Endothelial cell of umbilical vein (primary cell): Measurements from ENCODE around the gene CCL4. TPM values are rescaled to one million over a fixed set of nuclear protein-coding genes. Genes with fewer than 3 reads are reported as not detected.

Experiments
- BruUV-seq: library from RNA; stranded (reverse); fragments of 400-500 nt; replicated peaks from 2 replicates; lab custom pipeline; 2021; lab: Mats Ljungman, UMichigan
- CTCF ChIA-PET: fragments of 300-600, 350-600 bp; sonication (Branson Sonifier 250); formaldehyde crosslinking; loops from one replicate; lab custom pipeline; 2021; ENCODE audit warnings: antibody characterized with exemption, inconsistent platforms; lab: Charles Lee
- POLR2A ChIA-PET: fragments of 300-600, 350-600 bp; sonication (Branson Sonifier 250); formaldehyde crosslinking; loops from one replicate; lab custom pipeline; 2021; ENCODE audit warnings: antibody characterized with exemption, inconsistent platforms; lab: Charles Lee
- DNase-seq: peaks from one replicate; pipeline ENCODE4 v3.0.0-alpha.2; 2011; ENCODE audit warnings: low read depth, low spot score
- FAIRE-seq: peaks from 2 replicates; lab custom pipeline; 2011; peaks lifted over from hg19 to GRCh38; lab: Jason Lieb, UNC
- H2AFZ ChIP-seq: 2 replicates; pipeline ENCODE4 v1.6.0; 2012; ENCODE audit warnings: low read depth, low read length, control low read depth, inconsistent platforms
- H3K27ac ChIP-seq: 2 replicates; pipeline ENCODE4 v1.5.1; 2011; ENCODE audit warnings: low read depth, mild to moderate bottlenecking, control low read depth, low read length, moderate library complexity; ENCODE audit not compliant: insufficient read depth
- H3K27me3 ChIP-seq, 2 experiments: 2 replicates each; pipeline versions ENCODE4 v1.6.0 to v1.6.1; 2011; ENCODE audit warnings: low read length in 2 of 2, mixed read lengths in 1 of 2; ENCODE audit not compliant: control insufficient read depth in 2 of 2, insufficient read depth in 2 of 2
- H3K36me3 ChIP-seq, 2 experiments: 2 replicates in 1 of 2; 3 replicates in 1 of 2; pipeline ENCODE4 v1.5.1; 2011; ENCODE audit warnings: low read length in 2 of 2, mild to moderate bottlenecking in 1 of 2, moderate library complexity in 1 of 2; ENCODE audit not compliant: control insufficient read depth in 2 of 2, insufficient read depth in 2 of 2; ENCODE audit errors: extremely low read depth in 1 of 2
- H3K4me1 ChIP-seq: 3 replicates; pipeline ENCODE4 v1.5.1; 2011; ENCODE audit warnings: mild to moderate bottlenecking, low read length; ENCODE audit not compliant: control insufficient read depth, insufficient read depth; ENCODE audit errors: extremely low read depth
- H3K4me2 ChIP-seq: 2 replicates; pipeline ENCODE4 v1.6.1; 2011; ENCODE audit warnings: low read length, control low read depth, mixed read lengths; ENCODE audit not compliant: insufficient read depth
- H3K4me3 ChIP-seq, 3 experiments: fragments of 200-600 bp in 1 of 3; sonication (generic), shearing (Covaris generic) in 1 of 3; replicated peaks in 1 of 3; 2 replicates each; pipeline ENCODE4 v1.5.1; 2011 to 2016; ENCODE audit warnings: control low read depth in 3 of 3, low read length in 3 of 3, mild to moderate bottlenecking in 2 of 3, inconsistent platforms in 1 of 3, low read depth in 1 of 3, moderate library complexity in 1 of 3; ENCODE audit not compliant: insufficient read depth in 1 of 3
- H3K79me2 ChIP-seq: 2 replicates; pipeline ENCODE4 v1.6.0; 2012; ENCODE audit warnings: low read length, inconsistent platforms; ENCODE audit not compliant: control insufficient read depth, insufficient read depth
- H3K9ac ChIP-seq: replicated peaks from 2 replicates; pipeline ENCODE3; 2011; ENCODE audit warnings: low read length, control low read depth; ENCODE audit not compliant: insufficient read depth; ENCODE audit errors: extremely low read depth
- H3K9me1 ChIP-seq: replicated peaks from 3 replicates; pipeline ENCODE4 v1.6.0; 2011; ENCODE audit warnings: mild to moderate bottlenecking, low read length; ENCODE audit not compliant: control insufficient read depth, insufficient read depth; ENCODE audit errors: extremely low read depth
- H3K9me3 ChIP-seq: replicated peaks from 2 replicates; pipeline ENCODE4 v1.5.1; 2012; ENCODE audit warnings: low read length, inconsistent platforms; ENCODE audit not compliant: control insufficient read depth, insufficient read depth
- H4K20me1 ChIP-seq: replicated peaks from 2 replicates; pipeline ENCODE3; 2011; ENCODE audit warnings: mild to moderate bottlenecking, low read length; ENCODE audit not compliant: control insufficient read depth, insufficient read depth; ENCODE audit errors: extremely low read depth
- EZH2 ChIP-seq: IDR thresholded peaks from 2 replicates; pipeline ENCODE4 v1.6.1; 2012; ENCODE audit warnings: borderline replicate concordance, low read depth, mild to moderate bottlenecking, moderate library complexity, low read length, inconsistent platforms; ENCODE audit not compliant: severe bottlenecking
- FOS ChIP-seq: IDR thresholded peaks from 2 replicates; pipeline ENCODE4 v1.6.1; 2011; ENCODE audit warnings: mild to moderate bottlenecking, low read length, moderate library complexity, borderline replicate concordance; ENCODE audit not compliant: insufficient read depth
- GATA2 ChIP-seq: IDR thresholded peaks from 2 replicates; pipeline ENCODE4 v1.7.0; 2011; ENCODE audit warnings: low read depth, mild to moderate bottlenecking, moderate library complexity, mixed read lengths, low read length; ENCODE audit not compliant: insufficient read length, insufficient read depth
- JUN ChIP-seq: IDR thresholded peaks from 2 replicates; pipeline ENCODE4 v1.6.1; 2011; ENCODE audit warnings: borderline replicate concordance, low read depth; ENCODE audit not compliant: insufficient read length, insufficient read depth
- MAX ChIP-seq: IDR thresholded peaks from 2 replicates; pipeline ENCODE4 v1.6.1; 2011; ENCODE audit not compliant: insufficient read depth, insufficient read length
- MYC ChIP-seq: IDR thresholded peaks from one replicate; pipeline ENCODE4 v1.6.1; 2011; ENCODE audit warnings: mild to moderate bottlenecking, low read depth, low read length
- POLR2A ChIP-seq: IDR thresholded peaks from 2 replicates; pipeline ENCODE4 v1.6.1; 2012; ENCODE audit warnings: low read depth, mild to moderate bottlenecking, control low read depth, low read length
- POLR2AphosphoS5 ChIP-seq: IDR thresholded peaks from 2 replicates; pipeline ENCODE4 v1.6.1; 2012; ENCODE audit warnings: low read depth, mild to moderate bottlenecking, control low read depth, low read length, moderate library complexity; ENCODE audit not compliant: insufficient read depth
- dilution Hi-C: fragments of 300-500 bp; cut with MboI; formaldehyde crosslinking; loops from one replicate; pipeline ENCODE4 v1.15.0; 2019; ENCODE audit warnings: low sequenced_read_pairs; ENCODE audit not compliant: extremely low pct_ligation_motif_present
- intact Hi-C: fragments of 100-400 bp; cut with micrococcal nuclease; formaldehyde crosslinking; loops from one replicate; pipeline ENCODE4 v1.10.0; 2022
- polyA plus RNA-seq, 4 experiments: library from polyadenylated mRNA; depleted of rRNA in 3 of 4; stranded (reverse) in 3 of 4; unstranded in 1 of 4; fragments of >200 nt; gene quantifications; 2 replicates each; pipeline versions ENCODE4 v1.2.1 to v1.2.3, GENCODE V29; 2011 to 2012; ENCODE audit warnings: missing spikeins in 1 of 4
- total RNA-seq: library from RNA; stranded (reverse); gene quantifications from 2 replicates; pipeline ENCODE4 v1.2.3, GENCODE V29; 2021
- TF ChIP-seq, protein P1 (sequence below), 2 donors: IDR thresholded peaks; 1 replicate in 1 of 2; 2 replicates in 1 of 2; pipeline ENCODE4 v1.5.1; 2011; ENCODE audit warnings: low read length in 2 of 2, mild to moderate bottlenecking in 2 of 2, moderate library complexity in 2 of 2, control low read depth in 1 of 2, inconsistent platforms in 1 of 2, low read depth in 1 of 2; ENCODE audit not compliant: insufficient read depth in 1 of 2; ENCODE audit errors: extremely low read depth in 1 of 2

Gene CCL4
- total and polyA plus RNA-seq, 2 donors (not counting 3 experiments of a cell fraction or from before 2014, with no cell fraction given) = not detected

DNA sequence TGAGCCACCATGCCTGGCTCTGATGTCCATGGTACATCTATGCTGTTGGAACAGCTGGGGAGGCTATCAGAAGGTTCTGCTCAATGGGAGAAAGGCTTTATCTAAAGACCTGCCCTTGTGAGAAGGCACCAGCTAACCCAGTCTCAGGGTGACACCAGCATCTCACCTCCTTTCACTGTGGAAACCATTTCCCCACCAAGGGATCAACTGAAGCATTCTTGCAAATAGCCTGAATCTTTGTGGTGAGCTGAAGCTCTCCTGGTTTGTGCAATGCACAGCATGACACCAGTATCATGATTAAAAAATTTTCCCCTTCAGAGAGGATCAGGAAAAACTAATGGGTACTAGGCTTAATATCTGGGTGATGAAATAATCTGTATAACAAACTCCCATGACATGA lies 34.5 kb upstream of the CCL4 start:
- H2AFZ ChIP-seq = no peak overlapping the region
- TF ChIP-seq POLR2A (no peak), JUN (no peak), MYC (no peak), FOS (no peak), MAX (no peak), POLR2AphosphoS5 (no peak), EZH2 (no peak), GATA2 (no peak)
- TF ChIP-seq, protein P1, sequence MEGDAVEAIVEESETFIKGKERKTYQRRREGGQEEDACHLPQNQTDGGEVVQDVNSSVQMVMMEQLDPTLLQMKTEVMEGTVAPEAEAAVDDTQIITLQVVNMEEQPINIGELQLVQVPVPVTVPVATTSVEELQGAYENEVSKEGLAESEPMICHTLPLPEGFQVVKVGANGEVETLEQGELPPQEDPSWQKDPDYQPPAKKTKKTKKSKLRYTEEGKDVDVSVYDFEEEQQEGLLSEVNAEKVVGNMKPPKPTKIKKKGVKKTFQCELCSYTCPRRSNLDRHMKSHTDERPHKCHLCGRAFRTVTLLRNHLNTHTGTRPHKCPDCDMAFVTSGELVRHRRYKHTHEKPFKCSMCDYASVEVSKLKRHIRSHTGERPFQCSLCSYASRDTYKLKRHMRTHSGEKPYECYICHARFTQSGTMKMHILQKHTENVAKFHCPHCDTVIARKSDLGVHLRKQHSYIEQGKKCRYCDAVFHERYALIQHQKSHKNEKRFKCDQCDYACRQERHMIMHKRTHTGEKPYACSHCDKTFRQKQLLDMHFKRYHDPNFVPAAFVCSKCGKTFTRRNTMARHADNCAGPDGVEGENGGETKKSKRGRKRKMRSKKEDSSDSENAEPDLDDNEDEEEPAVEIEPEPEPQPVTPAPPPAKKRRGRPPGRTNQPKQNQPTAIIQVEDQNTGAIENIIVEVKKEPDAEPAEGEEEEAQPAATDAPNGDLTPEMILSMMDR (IDR thresholded peaks at IDR 0.05; ENCODE audit: extremely low read depth in 1 of 2, insufficient read depth in 1 of 2, low read depth in 1 of 2, low read length in 2 of 2) = no peak
- intact Hi-C loops = no loop called here
- BruUV-seq = no TSS peak
- no peaks in the 10 kb centered on the region for H4K20me1 ChIP-seq
- no peak overlapping the region for H3K9ac ChIP-seq
- no peak for DNase-seq
- H3K4me2 ChIP-seq = no peak overlapping the region
- FAIRE-seq = no peak
- H3K4me1 ChIP-seq = no peaks in the 10 kb centered on the region
- no peaks in the 10 kb centered on the region for H3K79me2 ChIP-seq
- no peaks in the 10 kb centered on the region for H3K36me3 ChIP-seq
- ChIA-PET CTCF (interaction anchor here (0.9 to 11.3 kb wide), 2 partner anchors 17 to 96 kb away, joined by 3 to 467 read pairs; no protein-coding TSS in a partner anchor), POLR2A (no interaction called here)
- no peaks in the 10 kb centered on the region for H3K9me3 ChIP-seq
- dilution Hi-C loops = no loop called here
- no peak overlapping the region for H3K27ac ChIP-seq
- no peaks in the 10 kb centered on the region for H3K9me1 ChIP-seq
- no peaks in the 10 kb centered on the region for H3K27me3 ChIP-seq
- H3K4me3 ChIP-seq = no peak overlapping the region
